ENCODE measurements around the gene CCK. TPM values are rescaled to one million over a fixed set of nuclear protein-coding genes. Genes with fewer than 3 reads are reported as not detected.

CCK gene
- total RNA-seq = not detected in 2 replicates

GRCh38 chr3:42266085-42266484, at the start of gene CCK:
Gene CCK, minus strand, starts transcription at chr3:42266185. Its CDS starts 2,555 bp downstream, at chr3:42263630.

Small RNAs within 50 kb of the gene (small RNA-seq; reads per million reads assigned to genes)
- gene RNU4-78P = not detected

Other genes with a start within 250 kb of the CCK start
- 52.7 and 56.9 TPM in 2 replicates for gene TRAK1, start 174.8 kb downstream of the CCK start, total RNA-seq
- gene LYZL4, start 144.4 kb upstream of the CCK start, total RNA-seq = not detected in 2 replicates
- 0.14 and 3.2 TPM in 2 replicates for gene VIPR1, start 236.5 kb upstream of the CCK start, total RNA-seq

Measured in thoracic aorta endothelial cell (primary cell).